ENCODE measurements around the gene TRERF1.

Gene TRERF1

GRCh38 chr6:42190554-42191183 lies 261.1 kb downstream of the TRERF1 start:
- Histone ChIP-seq H3K4me2 (ENCODE audit: low read length) (no peak overlapping the region), H2AFZ (ENCODE audit: low read length) (no peak overlapping the region), H3K4me3 (ENCODE audit: low read depth, low read length, poor library complexity, severe bottlenecking) (no peak overlapping the region), H3K9me3 (ENCODE audit: low read length) (no peaks in the 10 kb centered on the region), H3K9ac (ENCODE audit: low read length) (no peak overlapping the region), H4K20me1 (ENCODE audit: insufficient read depth, low read length) (no peaks in the 10 kb centered on the region), H3K27ac (ENCODE audit: low read depth, low read length, poor library complexity, severe bottlenecking) (no peak overlapping the region), H3K79me2 (ENCODE audit: insufficient read depth, low read length) (no peaks in the 10 kb centered on the region), H3K27me3 (ENCODE audit: insufficient read depth, low read length) (no peaks in the 10 kb centered on the region), H3K4me1 (ENCODE audit: insufficient read depth, low read length, severe bottlenecking) (no peaks in the 10 kb centered on the region), H3K36me3 (ENCODE audit: insufficient read depth, low read length) (no peaks in the 10 kb centered on the region), H3K9me2 (ENCODE audit: low read depth, low read length) (no peaks in the 10 kb centered on the region), H3F3A (ENCODE audit: insufficient read depth, low read length) (no peaks in the 10 kb centered on the region)
- no peak for TF ChIP-seq EZH2 (IDR thresholded peaks at IDR 0.05; ENCODE audit: borderline replicate concordance, low read length)
- TF ChIP-seq CTCF (IDR thresholded peaks at IDR 0.05; ENCODE audit: low read length): no peak

- Histone ChIP-seq H3K4me1 (ENCODE audit: insufficient read depth, low read length, severe bottlenecking) (no peaks in the 10 kb centered on the region), H3K4me2 (ENCODE audit: low read length) (no peak overlapping the region)
- TF ChIP-seq EZH2 (IDR thresholded peaks at IDR 0.05; ENCODE audit: borderline replicate concordance, low read length): no peak
- no peak for TF ChIP-seq CTCF (IDR thresholded peaks at IDR 0.05; ENCODE audit: low read length)
Measured at GRCh38 chr6:42188406-42188805, 263.3 kb downstream of the TRERF1 start.

GRCh38 chr6:42185597-42185996 lies 266.1 kb downstream of the TRERF1 start:
- Histone ChIP-seq H3K4me3 (ENCODE audit: low read depth, low read length, poor library complexity, severe bottlenecking) (no peak overlapping the region), H3K4me2 (ENCODE audit: low read length) (no peak overlapping the region), H3K79me2 (ENCODE audit: insufficient read depth, low read length) (no peaks in the 10 kb centered on the region), H2AFZ (ENCODE audit: low read length) (no peak overlapping the region), H3K27me3 (ENCODE audit: insufficient read depth, low read length) (no peaks in the 10 kb centered on the region), H3K36me3 (ENCODE audit: insufficient read depth, low read length) (no peaks in the 10 kb centered on the region), H3K9ac (ENCODE audit: low read length) (no peak overlapping the region), H3K9me2 (ENCODE audit: low read depth, low read length) (no peaks in the 10 kb centered on the region), H3K9me3 (ENCODE audit: low read length) (no peaks in the 10 kb centered on the region), H3K27ac (ENCODE audit: low read depth, low read length, poor library complexity, severe bottlenecking) (no peak overlapping the region), H4K20me1 (ENCODE audit: insufficient read depth, low read length) (no peaks in the 10 kb centered on the region), H3F3A (ENCODE audit: insufficient read depth, low read length) (no peaks in the 10 kb centered on the region), H3K4me1 (ENCODE audit: insufficient read depth, low read length, severe bottlenecking) (no peaks in the 10 kb centered on the region)
- TF ChIP-seq CTCF (IDR thresholded peaks at IDR 0.05; ENCODE audit: low read length): no peak
- no peak for TF ChIP-seq EZH2 (IDR thresholded peaks at IDR 0.05; ENCODE audit: borderline replicate concordance, low read length)

More at GRCh38 chr6:42188406-42188805, 263.3 kb downstream of the TRERF1 start:
- H3K9ac ChIP-seq (ENCODE audit: low read length): no peak overlapping the region
- no peaks in the 10 kb centered on the region for H4K20me1 ChIP-seq (ENCODE audit: insufficient read depth, low read length)
- H3K36me3 ChIP-seq (ENCODE audit: insufficient read depth, low read length): no peaks in the 10 kb centered on the region
- no peak overlapping the region for H3K27ac ChIP-seq (ENCODE audit: low read depth, low read length, poor library complexity, severe bottlenecking)
- H3K27me3 ChIP-seq (ENCODE audit: insufficient read depth, low read length): no peaks in the 10 kb centered on the region
- H3K9me2 ChIP-seq (ENCODE audit: low read depth, low read length): no peaks in the 10 kb centered on the region
- no peaks in the 10 kb centered on the region for H3K9me3 ChIP-seq (ENCODE audit: low read length)
- H3F3A ChIP-seq (ENCODE audit: insufficient read depth, low read length): no peaks in the 10 kb centered on the region
- no peaks in the 10 kb centered on the region for H3K79me2 ChIP-seq (ENCODE audit: insufficient read depth, low read length)
- H3K4me3 ChIP-seq (ENCODE audit: low read depth, low read length, poor library complexity, severe bottlenecking): no peak overlapping the region
- H2AFZ ChIP-seq (ENCODE audit: low read length): no peak overlapping the region

All from OCI-LY1 (cell line).